Measurements from ENCODE around the gene P2RY6. TPM values are rescaled to one million over a fixed set of nuclear protein-coding genes. Genes with fewer than 3 reads are reported as not detected.

The P2RY6 gene
- total RNA-seq, 4 donors from 2014 or later, result 0.76 to 1.0 TPM; not detected in 2

DNA sequence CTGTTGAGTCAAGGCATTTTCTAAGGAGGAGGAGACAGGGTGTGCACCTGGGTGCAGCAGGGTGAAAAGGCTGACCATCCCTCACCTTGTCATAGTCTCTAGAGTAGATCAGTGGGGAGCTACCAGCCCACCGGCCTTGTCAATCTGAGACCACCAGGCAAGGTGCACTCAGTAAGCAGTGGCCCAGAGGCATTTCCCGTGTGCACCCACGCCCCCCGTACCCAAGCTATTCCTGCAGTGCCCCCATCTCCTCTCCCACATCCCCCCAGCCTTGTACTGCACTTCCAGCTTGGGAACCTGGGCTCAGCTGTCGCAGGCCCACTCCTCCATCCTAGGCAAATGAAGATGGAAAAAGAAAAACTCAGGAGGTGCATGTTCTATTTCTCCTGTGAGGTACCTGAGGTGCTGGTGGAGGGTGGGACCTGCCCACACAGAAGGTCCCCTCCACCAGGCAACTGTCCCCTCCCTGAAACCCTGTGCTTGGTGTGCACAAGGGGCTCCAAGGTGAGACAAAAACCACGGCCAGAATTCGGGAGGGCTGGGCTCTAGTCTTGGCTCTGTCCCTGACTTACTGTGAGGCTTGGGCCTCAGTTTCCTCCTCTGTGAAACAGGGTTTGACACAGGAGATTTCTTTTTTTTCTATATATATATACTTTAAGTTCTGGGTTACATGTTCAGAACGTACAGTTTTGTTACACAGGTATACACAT lies 45.7 kb upstream of the P2RY6 start:
- DNase-seq, result peak in 1 of 2 donors; percentile 4
- Histone ChIP-seq H3K27me3 (no peaks in the 10 kb centered on the region), H3K4me3 (no peak overlapping the region), H3K27ac (no peak overlapping the region), H3K9me3 (no peaks in the 10 kb centered on the region), H3K36me3 (no peaks in the 10 kb centered on the region), H3K4me1 (no peaks in the 10 kb centered on the region)
- intact Hi-C loops (cut with DNase I; ENCODE audit: low total_unique reads), result no loop called here
- TF ChIP-seq POLR2A (IDR thresholded peaks at IDR 0.05), result no peak
- TF ChIP-seq, protein P1, sequence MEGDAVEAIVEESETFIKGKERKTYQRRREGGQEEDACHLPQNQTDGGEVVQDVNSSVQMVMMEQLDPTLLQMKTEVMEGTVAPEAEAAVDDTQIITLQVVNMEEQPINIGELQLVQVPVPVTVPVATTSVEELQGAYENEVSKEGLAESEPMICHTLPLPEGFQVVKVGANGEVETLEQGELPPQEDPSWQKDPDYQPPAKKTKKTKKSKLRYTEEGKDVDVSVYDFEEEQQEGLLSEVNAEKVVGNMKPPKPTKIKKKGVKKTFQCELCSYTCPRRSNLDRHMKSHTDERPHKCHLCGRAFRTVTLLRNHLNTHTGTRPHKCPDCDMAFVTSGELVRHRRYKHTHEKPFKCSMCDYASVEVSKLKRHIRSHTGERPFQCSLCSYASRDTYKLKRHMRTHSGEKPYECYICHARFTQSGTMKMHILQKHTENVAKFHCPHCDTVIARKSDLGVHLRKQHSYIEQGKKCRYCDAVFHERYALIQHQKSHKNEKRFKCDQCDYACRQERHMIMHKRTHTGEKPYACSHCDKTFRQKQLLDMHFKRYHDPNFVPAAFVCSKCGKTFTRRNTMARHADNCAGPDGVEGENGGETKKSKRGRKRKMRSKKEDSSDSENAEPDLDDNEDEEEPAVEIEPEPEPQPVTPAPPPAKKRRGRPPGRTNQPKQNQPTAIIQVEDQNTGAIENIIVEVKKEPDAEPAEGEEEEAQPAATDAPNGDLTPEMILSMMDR (IDR thresholded peaks at IDR 0.05), result no peak

DNA sequence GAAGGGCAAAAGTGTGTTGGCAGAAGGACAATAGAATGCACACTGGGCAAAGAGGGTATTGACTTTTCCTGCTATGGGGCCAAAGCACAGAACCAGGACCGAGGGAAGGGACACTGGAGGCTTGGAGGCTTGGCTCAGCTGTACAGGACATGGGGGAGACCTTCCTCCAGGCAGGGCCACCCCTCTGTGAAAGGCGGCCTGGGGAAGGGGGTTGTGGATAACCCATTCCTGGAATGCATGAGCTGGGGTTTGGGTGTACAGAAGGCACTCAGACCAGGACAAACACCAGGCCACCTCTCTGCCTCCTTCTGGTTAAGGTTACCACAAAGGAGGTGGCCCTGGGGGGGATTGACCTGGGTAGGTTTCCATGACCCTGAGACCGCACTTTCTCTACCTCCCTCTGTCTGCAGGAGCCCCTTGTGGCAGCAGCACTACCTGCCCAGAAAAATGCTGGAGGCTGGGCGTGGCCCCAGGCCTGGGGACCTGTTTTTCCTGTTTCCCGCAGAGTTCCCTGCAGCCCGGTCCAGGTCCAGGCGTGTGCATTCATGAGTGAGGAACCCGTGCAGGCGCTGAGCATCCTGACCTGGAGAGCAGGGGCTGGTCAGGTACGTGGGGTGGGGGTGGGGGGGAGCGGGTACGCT lies 44.4 kb upstream of the P2RY6 start:
- no peaks in the 10 kb centered on the region for H3K27me3 ChIP-seq
- H3K4me1 ChIP-seq, result no peaks in the 10 kb centered on the region
- H3K9me3 ChIP-seq, result no peaks in the 10 kb centered on the region
- peak in 1 of 2 donors; percentile 8 for DNase-seq
- no peak overlapping the region for H3K27ac ChIP-seq
- H3K36me3 ChIP-seq, result no peaks in the 10 kb centered on the region
- H3K4me3 ChIP-seq, result no peak overlapping the region
- TF ChIP-seq, protein P1 (IDR thresholded peaks at IDR 0.05), result no peak
- TF ChIP-seq POLR2A (IDR thresholded peaks at IDR 0.05), result no peak
- intact Hi-C loops (cut with DNase I; ENCODE audit: low total_unique reads), result no loop called here

DNA sequence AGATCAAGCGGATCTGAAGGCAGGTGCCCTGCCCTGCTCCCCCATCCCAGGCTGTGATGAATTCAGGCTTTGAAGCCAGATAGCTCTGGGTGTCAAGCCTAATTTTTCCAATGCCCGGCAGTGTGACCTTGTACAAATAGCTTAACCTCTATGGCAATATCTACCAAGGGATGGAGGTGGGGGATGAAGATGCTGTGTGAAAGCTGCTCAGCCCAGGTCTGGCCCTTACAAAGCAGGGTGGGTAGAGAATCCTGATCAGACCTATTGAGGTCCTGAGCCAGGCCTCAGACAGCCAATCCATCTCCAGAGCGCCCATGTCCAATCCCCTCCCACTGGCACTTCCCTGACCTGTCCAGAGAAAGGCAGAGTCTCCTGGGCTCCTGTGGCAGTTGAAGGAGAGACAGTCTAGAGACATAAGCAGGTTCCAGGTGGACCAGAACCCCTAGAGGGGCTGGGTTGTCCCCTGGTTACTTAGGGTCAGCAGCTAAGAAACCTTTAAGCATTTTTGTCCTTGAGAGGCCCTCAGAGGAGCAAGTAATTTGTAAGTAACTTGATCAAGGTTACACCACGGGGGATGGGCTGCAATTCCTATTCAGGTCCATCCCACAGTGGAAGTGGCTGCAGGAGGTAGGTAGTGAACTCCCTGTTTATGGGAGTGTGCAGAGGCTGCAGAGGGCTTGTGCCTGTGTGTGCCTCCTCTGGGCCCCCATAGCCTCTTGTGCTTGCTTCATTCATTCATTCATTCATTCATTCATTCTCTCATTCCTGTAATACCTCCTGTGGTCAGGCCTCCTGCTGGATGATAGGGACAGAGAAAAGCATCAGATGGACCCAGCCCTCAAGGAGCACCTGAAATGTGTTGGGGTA lies 43.6 kb upstream of the P2RY6 start:
- no peak overlapping the region for H3K4me3 ChIP-seq
- no peaks in the 10 kb centered on the region for H3K36me3 ChIP-seq
- peak in 1 of 2 donors; percentile 5 for DNase-seq
- no peaks in the 10 kb centered on the region for H3K27me3 ChIP-seq
- no peak overlapping the region for H3K27ac ChIP-seq
- H3K4me1 ChIP-seq, result no peaks in the 10 kb centered on the region
- intact Hi-C loops (cut with DNase I; ENCODE audit: low total_unique reads), result no loop called here
- no peaks in the 10 kb centered on the region for H3K9me3 ChIP-seq
- TF ChIP-seq, protein P1 (IDR thresholded peaks at IDR 0.05), result no peak
- no peak for TF ChIP-seq POLR2A (IDR thresholded peaks at IDR 0.05)

GRCh38 chr11:73229321-73229895 lies 42.7 kb upstream of the P2RY6 start:
- no peaks in the 10 kb centered on the region for H3K4me1 ChIP-seq
- intact Hi-C loops (cut with DNase I; ENCODE audit: low total_unique reads), result no loop called here
- no peaks in the 10 kb centered on the region for H3K27me3 ChIP-seq
- TF ChIP-seq, protein P1 (IDR thresholded peaks at IDR 0.05), result no peak
- TF ChIP-seq POLR2A (IDR thresholded peaks at IDR 0.05), result no peak
- no peaks in the 10 kb centered on the region for H3K9me3 ChIP-seq
- no peak overlapping the region for H3K27ac ChIP-seq
- peak in 1 of 2 donors; percentile 11 for DNase-seq
- no peaks in the 10 kb centered on the region for H3K36me3 ChIP-seq
- no peak overlapping the region for H3K4me3 ChIP-seq
